MCF 10A (cell line): Measurements from ENCODE around the gene ARID5B. TPM values are rescaled to one million over a fixed set of nuclear protein-coding genes. Genes with fewer than 3 reads are reported as not detected.

Source experiments
- BruUV-seq: library from RNA; stranded (reverse); fragments of 400-500 nt; replicated peaks from 2 replicates; lab custom pipeline; 2021; lab: Mats Ljungman, UMichigan
- CTCF ChIA-PET: fragments of 300-600 bp; sonication (Branson Sonifier 250); formaldehyde crosslinking; extraction: SDS; loops from one replicate; lab custom pipeline; 2021; ENCODE audit warnings: antibody characterized with exemption, inconsistent platforms; lab: Yijun Ruan, JAX
- POLR2A ChIA-PET: fragments of 300-600, 350-650 bp; sonication (Branson Sonifier 250); formaldehyde crosslinking; extraction: SDS; loops from one replicate; lab custom pipeline; 2020; ENCODE audit warnings: antibody characterized with exemption, inconsistent platforms; lab: Yijun Ruan, JAX
- DNase-seq: peaks from one replicate; pipeline ENCODE4 v3.0.0-alpha.2; 2018; ENCODE audit not compliant: unreplicated experiment
- H3K27ac Mint-ChIP-seq: one replicate; pipeline ENCODE4 v1.8.0; 2022; ENCODE audit warnings: mild to moderate bottlenecking, low read depth, mixed read lengths; ENCODE audit not compliant: unreplicated experiment
- H3K27me3 Mint-ChIP-seq: one replicate; pipeline ENCODE4 v1.8.0; 2022; ENCODE audit warnings: mixed read lengths; ENCODE audit not compliant: insufficient read depth, unreplicated experiment
- H3K36me3 Mint-ChIP-seq: one replicate; pipeline ENCODE4 v1.8.0; 2022; ENCODE audit warnings: mild to moderate bottlenecking, moderate library complexity, mixed read lengths; ENCODE audit not compliant: insufficient read depth, unreplicated experiment
- H3K4me1 Mint-ChIP-seq: one replicate; pipeline ENCODE4 v1.8.0; 2022; ENCODE audit warnings: mixed read lengths; ENCODE audit not compliant: insufficient read depth, unreplicated experiment
- H3K4me3 Mint-ChIP-seq: one replicate; pipeline ENCODE4 v1.8.0; 2022; ENCODE audit warnings: mild to moderate bottlenecking, moderate library complexity, mixed read lengths; ENCODE audit not compliant: unreplicated experiment
- H3K9me3 Mint-ChIP-seq: one replicate; pipeline ENCODE4 v1.8.0; 2022; ENCODE audit warnings: mixed read lengths; ENCODE audit not compliant: unreplicated experiment
- intact Hi-C: fragments of 100-400 bp; cut with micrococcal nuclease; formaldehyde crosslinking; loops from 2 replicates; pipeline ENCODE4 v1.14.1; 2022
- total RNA-seq: library from RNA; stranded (reverse); gene quantifications from 2 replicates; pipeline ENCODE4 v1.2.3, GENCODE V29; 2022
- TF ChIP-seq, protein P1 (sequence below): fragments of 200-600 bp; IDR thresholded peaks from one replicate; pipeline ENCODE4 v1.8.0; 2022; ENCODE audit warnings: antibody characterized with exemption, mild to moderate bottlenecking; ENCODE audit not compliant: unreplicated experiment

ARID5B gene
- total RNA-seq, 1 experiment from 2014 or later, result 12.2 TPM

GRCh38 chr10:62005687-62006086, 104.2 kb downstream of the ARID5B start:
- no peaks in the 10 kb centered on the region for H3K27me3 Mint-ChIP-seq
- intact Hi-C loops, result no loop called here
- TF ChIP-seq, protein P1, sequence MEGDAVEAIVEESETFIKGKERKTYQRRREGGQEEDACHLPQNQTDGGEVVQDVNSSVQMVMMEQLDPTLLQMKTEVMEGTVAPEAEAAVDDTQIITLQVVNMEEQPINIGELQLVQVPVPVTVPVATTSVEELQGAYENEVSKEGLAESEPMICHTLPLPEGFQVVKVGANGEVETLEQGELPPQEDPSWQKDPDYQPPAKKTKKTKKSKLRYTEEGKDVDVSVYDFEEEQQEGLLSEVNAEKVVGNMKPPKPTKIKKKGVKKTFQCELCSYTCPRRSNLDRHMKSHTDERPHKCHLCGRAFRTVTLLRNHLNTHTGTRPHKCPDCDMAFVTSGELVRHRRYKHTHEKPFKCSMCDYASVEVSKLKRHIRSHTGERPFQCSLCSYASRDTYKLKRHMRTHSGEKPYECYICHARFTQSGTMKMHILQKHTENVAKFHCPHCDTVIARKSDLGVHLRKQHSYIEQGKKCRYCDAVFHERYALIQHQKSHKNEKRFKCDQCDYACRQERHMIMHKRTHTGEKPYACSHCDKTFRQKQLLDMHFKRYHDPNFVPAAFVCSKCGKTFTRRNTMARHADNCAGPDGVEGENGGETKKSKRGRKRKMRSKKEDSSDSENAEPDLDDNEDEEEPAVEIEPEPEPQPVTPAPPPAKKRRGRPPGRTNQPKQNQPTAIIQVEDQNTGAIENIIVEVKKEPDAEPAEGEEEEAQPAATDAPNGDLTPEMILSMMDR, result no peak
- no peak overlapping the region for H3K4me3 Mint-ChIP-seq
- no peaks in the 10 kb centered on the region for H3K9me3 Mint-ChIP-seq
- H3K4me1 Mint-ChIP-seq, result peaks cover 14% of the 10 kb centered on the region
- ChIA-PET POLR2A (interaction anchor here (0.7 to 3.1 kb wide), 3 partner anchors 13 to 1043 kb away, joined by 3 to 18 read pairs (median 3); no protein-coding TSS in a partner anchor), CTCF (interaction anchor here (0.7 kb wide), 1 partner anchor 104 kb away, joined by 3 read pairs; no protein-coding TSS in a partner anchor)
- peaks cover 6% of the 10 kb centered on the region for H3K36me3 Mint-ChIP-seq
- H3K27ac Mint-ChIP-seq, result no peak overlapping the region
- BruUV-seq, result no TSS peak
- DNase-seq, result no peak

- TF ChIP-seq, protein P1, result no peak
- Mint-ChIP-seq H3K4me1 (peaks cover 14% of the 10 kb centered on the region), H3K27ac (no peak overlapping the region), H3K27me3 (no peaks in the 10 kb centered on the region), H3K4me3 (no peak overlapping the region), H3K36me3 (peaks cover 6% of the 10 kb centered on the region), H3K9me3 (no peaks in the 10 kb centered on the region)
- no TSS peak for BruUV-seq
- POLR2A ChIA-PET, result interaction anchor here (0.7 kb wide), 1 partner anchor 41 kb away, joined by 3 read pairs; no protein-coding TSS in a partner anchor
- CTCF ChIA-PET, result no interaction called here
- intact Hi-C loops, result no loop called here
- no peak for DNase-seq
Observed at GRCh38 chr10:62007145-62007544, 105.6 kb downstream of the ARID5B start.

GRCh38 chr10:62008196-62008595, 106.7 kb downstream of the ARID5B start:
- Mint-ChIP-seq H3K9me3 (no peaks in the 10 kb centered on the region), H3K36me3 (peaks cover 6% of the 10 kb centered on the region), H3K4me1 (peaks cover 14% of the 10 kb centered on the region), H3K27me3 (no peaks in the 10 kb centered on the region), H3K4me3 (no peak overlapping the region), H3K27ac (no peak overlapping the region)
- BruUV-seq, result no TSS peak
- intact Hi-C loops, result no loop called here
- TF ChIP-seq, protein P1, result no peak
- CTCF ChIA-PET, result interaction anchor here (0.7 to 0.9 kb wide), 3 partner anchors 18 to 1188 kb away, joined by 3 to 4 read pairs (median 3); no protein-coding TSS in a partner anchor
- POLR2A ChIA-PET, result interaction anchor here (0.7 to 1.8 kb wide), 2 partner anchors 15 to 1713 kb away, joined by 3 to 5 read pairs; no protein-coding TSS in a partner anchor
- no peak for DNase-seq

GRCh38 chr10:62008946-62009345, 107.4 kb downstream of the ARID5B start:
- intact Hi-C loops, result no loop called here
- no peak for DNase-seq
- Mint-ChIP-seq H3K27ac (no peak overlapping the region), H3K4me1 (peaks cover 14% of the 10 kb centered on the region), H3K27me3 (no peaks in the 10 kb centered on the region), H3K4me3 (no peak overlapping the region), H3K36me3 (peaks cover 7% of the 10 kb centered on the region), H3K9me3 (no peaks in the 10 kb centered on the region)
- POLR2A ChIA-PET, result interaction anchor here (1.8 kb wide), 1 partner anchor 16 kb away, joined by 5 read pairs; no protein-coding TSS in a partner anchor
- TF ChIP-seq, protein P1, result no peak
- CTCF ChIA-PET, result no interaction called here
- no TSS peak for BruUV-seq
